HepG2 (cell line): ENCODE data around the gene IQGAP3. TPM values are rescaled to one million over a fixed set of nuclear protein-coding genes. Genes with fewer than 3 reads are reported as not detected.

ENCODE experiments used
- CENPT ChIP-seq: sonication (generic); formaldehyde crosslinking; IDR thresholded peaks from 2 replicates; pipeline ENCODE4 v1.8.0; 2022; ENCODE audit warnings: low read depth, mild to moderate bottlenecking, moderate library complexity, missing genetic modification reagents
- HNRNPL ChIP-seq: fragments of 200-400 bp; formaldehyde crosslinking; IDR thresholded peaks from 2 replicates; pipeline ENCODE4 v1.6.1; 2017; ENCODE audit warnings: mild to moderate bottlenecking, low read depth, low read length
- MYNN ChIP-seq: sonication (generic); formaldehyde crosslinking; IDR thresholded peaks from 2 replicates; pipeline ENCODE4 v1.4.0; 2020; ENCODE audit warnings: mild to moderate bottlenecking, low read depth, missing genetic modification reagents
- ZMYM4 ChIP-seq: sonication (generic); formaldehyde crosslinking; IDR thresholded peaks from 2 replicates; pipeline ENCODE4 v1.8.1; 2023; ENCODE audit warnings: mild to moderate bottlenecking, missing genetic modification reagents
- ZNF230 ChIP-seq: sonication (generic); formaldehyde crosslinking; IDR thresholded peaks from 2 replicates; pipeline ENCODE4 v1.4.0; 2020; ENCODE audit warnings: mild to moderate bottlenecking, missing genetic modification reagents
- ZNF296 ChIP-seq: sonication (generic); formaldehyde crosslinking; conservative IDR thresholded peaks from 2 replicates; pipeline ENCODE4 v1.5.0; 2020; ENCODE audit warnings: mild to moderate bottlenecking, missing genetic modification reagents
- ZNF432 ChIP-seq: sonication (generic); formaldehyde crosslinking; IDR thresholded peaks from 2 replicates; pipeline ENCODE4 v1.5.0; 2020; ENCODE audit warnings: missing genetic modification reagents, mild to moderate bottlenecking, borderline replicate concordance
- polyA plus RNA-seq, 8 experiments: library from polyadenylated mRNA; depleted of rRNA in 3 of 8; stranded (reverse) in 7 of 8; unstranded in 1 of 8; fragments of >200 nt; fragmentation: Illumina TruSeq in 4 of 8; extraction: Trizol in 4 of 8; gene quantifications; 2 replicates each; pipeline versions ENCODE4 v1.2.1 to v1.2.3, GENCODE V29; 2011 to 2016; ENCODE audit warnings: low read depth in 4 of 8, missing spikeins in 1 of 8, mixed read lengths in 1 of 8; ENCODE audit not compliant: insufficient read depth in 1 of 8
- total RNA-seq, 5 experiments: library from RNA; depleted of rRNA; stranded (reverse); fragments of >200 nt; fragmentation: Illumina TruSeq; extraction: Trizol; gene quantifications; 2 replicates each; pipeline ENCODE4 v1.2.3, GENCODE V29; 2016; ENCODE audit warnings: low read depth in 1 of 5
- TF ChIP-seq, protein P1 (sequence below): sonication (generic); formaldehyde crosslinking; IDR thresholded peaks from 2 replicates; pipeline ENCODE4 v1.4.0; 2020; ENCODE audit warnings: missing genetic modification reagents, borderline replicate concordance
- TF ChIP-seq, protein P2 (sequence below): sonication (generic); formaldehyde crosslinking; IDR thresholded peaks from 2 replicates; pipeline ENCODE4 v1.8.0; 2022; ENCODE audit warnings: mild to moderate bottlenecking, missing genetic modification reagents, borderline replicate concordance
- TF ChIP-seq, protein P3 (sequence below): sonication (generic); formaldehyde crosslinking; IDR thresholded peaks from 2 replicates; pipeline ENCODE4 v1.8.0; 2022; ENCODE audit warnings: low read depth, missing genetic modification reagents

Gene IQGAP3
- total and polyA plus RNA-seq, 2 of the 13 experiments (the other 11 are each of a cell fraction or from before 2014, with no cell fraction given), result 13.5 to 14.1 TPM

- TF ChIP-seq, protein P1, sequence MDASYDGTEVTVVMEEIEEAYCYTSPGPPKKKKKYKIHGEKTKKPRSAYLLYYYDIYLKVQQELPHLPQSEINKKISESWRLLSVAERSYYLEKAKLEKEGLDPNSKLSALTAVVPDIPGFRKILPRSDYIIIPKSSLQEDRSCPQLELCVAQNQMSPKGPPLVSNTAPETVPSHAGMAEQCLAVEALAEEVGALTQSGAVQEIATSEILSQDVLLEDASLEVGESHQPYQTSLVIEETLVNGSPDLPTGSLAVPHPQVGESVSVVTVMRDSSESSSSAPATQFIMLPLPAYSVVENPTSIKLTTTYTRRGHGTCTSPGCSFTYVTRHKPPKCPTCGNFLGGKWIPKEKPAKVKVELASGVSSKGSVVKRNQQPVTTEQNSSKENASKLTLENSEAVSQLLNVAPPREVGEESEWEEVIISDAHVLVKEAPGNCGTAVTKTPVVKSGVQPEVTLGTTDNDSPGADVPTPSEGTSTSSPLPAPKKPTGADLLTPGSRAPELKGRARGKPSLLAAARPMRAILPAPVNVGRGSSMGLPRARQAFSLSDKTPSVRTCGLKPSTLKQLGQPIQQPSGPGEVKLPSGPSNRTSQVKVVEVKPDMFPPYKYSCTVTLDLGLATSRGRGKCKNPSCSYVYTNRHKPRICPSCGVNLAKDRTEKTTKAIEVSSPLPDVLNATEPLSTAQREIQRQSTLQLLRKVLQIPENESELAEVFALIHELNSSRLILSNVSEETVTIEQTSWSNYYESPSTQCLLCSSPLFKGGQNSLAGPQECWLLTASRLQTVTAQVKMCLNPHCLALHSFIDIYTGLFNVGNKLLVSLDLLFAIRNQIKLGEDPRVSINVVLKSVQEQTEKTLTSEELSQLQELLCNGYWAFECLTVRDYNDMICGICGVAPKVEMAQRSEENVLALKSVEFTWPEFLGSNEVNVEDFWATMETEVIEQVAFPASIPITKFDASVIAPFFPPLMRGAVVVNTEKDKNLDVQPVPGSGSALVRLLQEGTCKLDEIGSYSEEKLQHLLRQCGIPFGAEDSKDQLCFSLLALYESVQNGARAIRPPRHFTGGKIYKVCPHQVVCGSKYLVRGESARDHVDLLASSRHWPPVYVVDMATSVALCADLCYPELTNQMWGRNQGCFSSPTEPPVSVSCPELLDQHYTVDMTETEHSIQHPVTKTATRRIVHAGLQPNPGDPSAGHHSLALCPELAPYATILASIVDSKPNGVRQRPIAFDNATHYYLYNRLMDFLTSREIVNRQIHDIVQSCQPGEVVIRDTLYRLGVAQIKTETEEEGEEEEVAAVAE (CRISPR knock-in tag), result no peak
- TF ChIP-seq HNRNPL, result no peak
- TF ChIP-seq ZNF432 (CRISPR knock-in tag), result no peak
- TF ChIP-seq ZNF296 (CRISPR knock-in tag), result no peak
- TF ChIP-seq, protein P2, sequence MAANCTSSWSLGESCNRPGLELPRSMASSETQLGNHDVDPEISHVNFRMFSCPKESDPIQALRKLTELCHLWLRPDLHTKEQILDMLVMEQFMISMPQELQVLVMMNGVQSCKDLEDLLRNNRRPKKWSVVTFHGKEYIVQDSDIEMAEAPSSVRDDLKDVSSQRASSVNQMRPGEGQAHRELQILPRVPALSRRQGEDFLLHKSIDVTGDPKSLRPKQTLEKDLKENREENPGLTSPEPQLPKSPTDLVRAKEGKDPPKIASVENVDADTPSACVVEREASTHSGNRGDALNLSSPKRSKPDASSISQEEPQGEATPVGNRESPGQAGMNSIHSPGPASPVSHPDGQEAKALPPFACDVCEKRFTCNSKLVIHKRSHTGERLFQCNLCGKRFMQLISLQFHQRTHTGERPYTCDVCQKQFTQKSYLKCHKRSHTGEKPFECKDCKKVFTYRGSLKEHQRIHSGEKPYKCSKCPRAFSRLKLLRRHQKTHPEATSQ (CRISPR knock-in tag), result no peak
- no peak for TF ChIP-seq ZMYM4 (CRISPR knock-in tag)
- no peak for TF ChIP-seq MYNN (CRISPR knock-in tag)
- TF ChIP-seq ZNF230, result no peak
- TF ChIP-seq, protein P3, sequence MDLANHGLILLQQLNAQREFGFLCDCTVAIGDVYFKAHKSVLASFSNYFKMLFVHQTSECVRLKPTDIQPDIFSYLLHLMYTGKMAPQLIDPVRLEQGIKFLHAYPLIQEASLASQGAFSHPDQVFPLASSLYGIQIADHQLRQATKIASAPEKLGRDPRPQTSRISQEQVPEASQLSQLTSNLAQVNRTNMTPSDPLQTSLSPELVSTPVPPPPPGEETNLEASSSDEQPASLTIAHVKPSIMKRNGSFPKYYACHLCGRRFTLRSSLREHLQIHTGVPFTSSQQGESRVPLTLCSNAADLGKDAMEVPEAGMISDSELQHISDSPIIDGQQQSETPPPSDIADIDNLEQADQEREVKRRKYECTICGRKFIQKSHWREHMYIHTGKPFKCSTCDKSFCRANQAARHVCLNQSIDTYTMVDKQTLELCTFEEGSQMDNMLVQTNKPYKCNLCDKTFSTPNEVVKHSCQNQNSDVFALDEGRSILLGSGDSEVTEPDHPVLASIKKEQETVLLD (CRISPR knock-in tag), result no peak
- no peak for TF ChIP-seq CENPT (CRISPR knock-in tag)
These were observed 11.7 kb downstream of the IQGAP3 start (continued) for GRCh38 chr1:156560585-156561163.
